ENCODE data around the gene HMG20A.

Gene HMG20A

GRCh38 chr15:77525400-77525811, 104.7 kb downstream of the HMG20A start:
- no peak for DNase-seq

GRCh38 chr15:77525907-77526594, 105.4 kb downstream of the HMG20A start:
- no peak for DNase-seq

- no peak for DNase-seq
Measured at GRCh38 chr15:77526595-77527163, 106.0 kb downstream of the HMG20A start.

- DNase-seq: peak; percentile 24
Measured at GRCh38 chr15:77527164-77527778, 106.6 kb downstream of the HMG20A start.

- DNase-seq: no peak
Measured at GRCh38 chr15:77527831-77528231, 107.1 kb downstream of the HMG20A start.

- no peak for DNase-seq
Measured at GRCh38 chr15:77528290-77528967, 107.7 kb downstream of the HMG20A start.

- no peak for DNase-seq
Measured at GRCh38 chr15:77528968-77529319, 108.3 kb downstream of the HMG20A start.

- DNase-seq: no peak
Measured at GRCh38 chr15:77529394-77530159, 108.9 kb downstream of the HMG20A start.

GRCh38 chr15:77530576-77530975, 109.9 kb downstream of the HMG20A start:
- DNase-seq: no peak

- DNase-seq: no peak
Measured at GRCh38 chr15:77531191-77532000, 110.7 kb downstream of the HMG20A start.

GRCh38 chr15:77532067-77532710, 111.5 kb downstream of the HMG20A start:
- no peak for DNase-seq

GRCh38 chr15:77532846-77533245, 112.2 kb downstream of the HMG20A start:
- DNase-seq: no peak

GRCh38 chr15:77533578-77534430, 113.1 kb downstream of the HMG20A start:
- DNase-seq: no peak
